ENCODE measurements around the gene WDFY4.

WDFY4 gene

GRCh38 chr10:48700071-48700470 is 15.4 kb downstream of the WDFY4 start:
- no peaks in the 10 kb centered on the region for H3K79me2 ChIP-seq (ENCODE audit: insufficient read depth, low read length)
- no peaks in the 10 kb centered on the region for H3K9me3 ChIP-seq (ENCODE audit: insufficient read depth, low read depth, low read length)
- H3K4me2 ChIP-seq (ENCODE audit: low read depth, low read length, poor library complexity, severe bottlenecking), result no peak overlapping the region
- TF ChIP-seq, protein P1, sequence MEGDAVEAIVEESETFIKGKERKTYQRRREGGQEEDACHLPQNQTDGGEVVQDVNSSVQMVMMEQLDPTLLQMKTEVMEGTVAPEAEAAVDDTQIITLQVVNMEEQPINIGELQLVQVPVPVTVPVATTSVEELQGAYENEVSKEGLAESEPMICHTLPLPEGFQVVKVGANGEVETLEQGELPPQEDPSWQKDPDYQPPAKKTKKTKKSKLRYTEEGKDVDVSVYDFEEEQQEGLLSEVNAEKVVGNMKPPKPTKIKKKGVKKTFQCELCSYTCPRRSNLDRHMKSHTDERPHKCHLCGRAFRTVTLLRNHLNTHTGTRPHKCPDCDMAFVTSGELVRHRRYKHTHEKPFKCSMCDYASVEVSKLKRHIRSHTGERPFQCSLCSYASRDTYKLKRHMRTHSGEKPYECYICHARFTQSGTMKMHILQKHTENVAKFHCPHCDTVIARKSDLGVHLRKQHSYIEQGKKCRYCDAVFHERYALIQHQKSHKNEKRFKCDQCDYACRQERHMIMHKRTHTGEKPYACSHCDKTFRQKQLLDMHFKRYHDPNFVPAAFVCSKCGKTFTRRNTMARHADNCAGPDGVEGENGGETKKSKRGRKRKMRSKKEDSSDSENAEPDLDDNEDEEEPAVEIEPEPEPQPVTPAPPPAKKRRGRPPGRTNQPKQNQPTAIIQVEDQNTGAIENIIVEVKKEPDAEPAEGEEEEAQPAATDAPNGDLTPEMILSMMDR (conservative IDR thresholded peaks at IDR 0.05; ENCODE audit: low read length), result no peak
- no peak for TF ChIP-seq EZH2phosphoT487 (IDR thresholded peaks at IDR 0.05; ENCODE audit: borderline replicate concordance)
- no peak overlapping the region for H3K4me3 ChIP-seq (ENCODE audit: low read length, poor library complexity, severe bottlenecking)
- no peaks in the 10 kb centered on the region for H3F3A ChIP-seq (ENCODE audit: low read depth)
- H3K27me3 ChIP-seq (ENCODE audit: insufficient read depth, low read length, poor library complexity, severe bottlenecking), result no peaks in the 10 kb centered on the region
- no peak overlapping the region for H3K9ac ChIP-seq (ENCODE audit: low read depth, low read length, poor library complexity, severe bottlenecking)
- H4K20me1 ChIP-seq (ENCODE audit: insufficient read depth, low read length, poor library complexity, severe bottlenecking), result no peaks in the 10 kb centered on the region
- H2AFZ ChIP-seq (ENCODE audit: low read length), result no peak overlapping the region
- no peaks in the 10 kb centered on the region for H3K36me3 ChIP-seq (ENCODE audit: insufficient read depth, low read length)
- no peaks in the 10 kb centered on the region for H3K4me1 ChIP-seq (ENCODE audit: insufficient read depth, low read length, poor library complexity, severe bottlenecking)
- H3K9me2 ChIP-seq (replicated peaks; ENCODE audit: low read depth, low read length), result no peaks in the 10 kb centered on the region

DNA sequence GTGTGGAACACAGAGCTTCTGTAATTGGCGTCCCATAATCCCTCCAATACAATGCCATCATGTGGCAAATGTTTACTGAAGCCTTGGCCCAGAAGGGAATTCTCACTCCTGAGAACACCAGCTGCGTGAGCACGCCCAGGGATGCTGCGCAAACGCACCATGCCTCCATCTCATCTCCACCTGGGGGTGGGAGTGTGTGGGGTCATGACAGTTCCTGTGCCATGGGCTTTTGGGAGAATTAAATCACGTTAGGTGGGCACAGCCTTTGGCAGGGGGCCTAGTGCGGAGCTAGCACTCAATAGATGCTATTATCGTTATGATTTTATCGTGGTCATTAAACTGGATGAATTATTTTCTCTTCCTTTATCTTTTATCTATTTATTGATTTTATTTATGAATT is 15.8 kb downstream of the WDFY4 start:
- Histone ChIP-seq H2AFZ (ENCODE audit: low read length) (no peak overlapping the region), H3K9ac (ENCODE audit: low read depth, low read length, poor library complexity, severe bottlenecking) (no peak overlapping the region), H3K4me1 (ENCODE audit: insufficient read depth, low read length, poor library complexity, severe bottlenecking) (no peaks in the 10 kb centered on the region), H3K9me3 (ENCODE audit: insufficient read depth, low read depth, low read length) (no peaks in the 10 kb centered on the region), H3K36me3 (ENCODE audit: insufficient read depth, low read length) (no peaks in the 10 kb centered on the region), H3K9me2 (replicated peaks; ENCODE audit: low read depth, low read length) (no peaks in the 10 kb centered on the region), H4K20me1 (ENCODE audit: insufficient read depth, low read length, poor library complexity, severe bottlenecking) (no peaks in the 10 kb centered on the region), H3K79me2 (ENCODE audit: insufficient read depth, low read length) (no peaks in the 10 kb centered on the region), H3K27me3 (ENCODE audit: insufficient read depth, low read length, poor library complexity, severe bottlenecking) (no peaks in the 10 kb centered on the region), H3K4me3 (ENCODE audit: low read length, poor library complexity, severe bottlenecking) (no peak overlapping the region), H3F3A (ENCODE audit: low read depth) (no peaks in the 10 kb centered on the region), H3K4me2 (ENCODE audit: low read depth, low read length, poor library complexity, severe bottlenecking) (no peak overlapping the region)
- no peak for TF ChIP-seq EZH2phosphoT487 (IDR thresholded peaks at IDR 0.05; ENCODE audit: borderline replicate concordance)
- TF ChIP-seq, protein P1 (conservative IDR thresholded peaks at IDR 0.05; ENCODE audit: low read length), result no peak

GRCh38 chr10:48701139-48701901 is 16.6 kb downstream of the WDFY4 start:
- no peak for TF ChIP-seq EZH2phosphoT487 (IDR thresholded peaks at IDR 0.05; ENCODE audit: borderline replicate concordance)
- TF ChIP-seq, protein P1 (conservative IDR thresholded peaks at IDR 0.05; ENCODE audit: low read length), result peak; percentile 20; the same call in 1 of the 2 replicates
- H3K4me1 ChIP-seq (ENCODE audit: insufficient read depth, low read length, poor library complexity, severe bottlenecking), result no peaks in the 10 kb centered on the region
- no peaks in the 10 kb centered on the region for H4K20me1 ChIP-seq (ENCODE audit: insufficient read depth, low read length, poor library complexity, severe bottlenecking)
- H3K27me3 ChIP-seq (ENCODE audit: insufficient read depth, low read length, poor library complexity, severe bottlenecking), result peaks cover 4% of the 10 kb centered on the region
- H3F3A ChIP-seq (ENCODE audit: low read depth), result no peaks in the 10 kb centered on the region
- no peak overlapping the region for H3K4me2 ChIP-seq (ENCODE audit: low read depth, low read length, poor library complexity, severe bottlenecking)
- no peaks in the 10 kb centered on the region for H3K9me2 ChIP-seq (replicated peaks; ENCODE audit: low read depth, low read length)
- H3K79me2 ChIP-seq (ENCODE audit: insufficient read depth, low read length), result no peaks in the 10 kb centered on the region
- H3K36me3 ChIP-seq (ENCODE audit: insufficient read depth, low read length), result no peaks in the 10 kb centered on the region
- H3K9me3 ChIP-seq (ENCODE audit: insufficient read depth, low read depth, low read length), result no peaks in the 10 kb centered on the region
- H2AFZ ChIP-seq (ENCODE audit: low read length), result no peak overlapping the region
- H3K4me3 ChIP-seq (ENCODE audit: low read length, poor library complexity, severe bottlenecking), result no peak overlapping the region
- H3K9ac ChIP-seq (ENCODE audit: low read depth, low read length, poor library complexity, severe bottlenecking), result no peak overlapping the region
